ENCODE measurements around the gene CFAP90. TPM values are rescaled to one million over a fixed set of nuclear protein-coding genes. Genes with fewer than 3 reads are reported as not detected.

CFAP90 gene
- total RNA-seq, 1 experiment from 2014 or later: not detected

- no peaks in the 10 kb centered on the region for H3K36me3 ChIP-seq (ENCODE audit: control insufficient read depth in 1 of 2, insufficient read depth in 2 of 2, low read length in 2 of 2)
- RAD21 ChIA-PET (ENCODE audit: low non-redundant PET in 1 of 2, low total read pairs in 2 of 2, uncharacterized antibody in 2 of 2, unreplicated experiment in 2 of 2): no interaction called here
- POLR2A ChIA-PET: no interaction called here
- no peak overlapping the region for H2AFZ ChIP-seq (ENCODE audit: low read depth, low read length, poor library complexity, severe bottlenecking)
- H3K27me3 ChIP-seq (ENCODE audit: insufficient read depth, low read length): peaks cover 24% of the 10 kb centered on the region
- ATAC-seq (no peak), DNase-seq (ENCODE audit: low read depth, low spot score) (no peak)
- H3K4me1 ChIP-seq (ENCODE audit: control insufficient read depth in 1 of 2, insufficient read depth in 2 of 2, low read length in 2 of 2): no peaks in the 10 kb centered on the region
- no peaks in the 10 kb centered on the region for H4K20me1 ChIP-seq (ENCODE audit: insufficient read depth)
- H3K4me3 ChIP-seq (replicated peaks in 1 of 2; ENCODE audit: low read depth in 1 of 2, low read length in 2 of 2): no peak overlapping the region
- H3K4me2 ChIP-seq (ENCODE audit: low read length): no peak overlapping the region
- no peak overlapping the region for H3K9ac ChIP-seq (ENCODE audit: low read length)
- TF ChIP-seq, protein P1, sequence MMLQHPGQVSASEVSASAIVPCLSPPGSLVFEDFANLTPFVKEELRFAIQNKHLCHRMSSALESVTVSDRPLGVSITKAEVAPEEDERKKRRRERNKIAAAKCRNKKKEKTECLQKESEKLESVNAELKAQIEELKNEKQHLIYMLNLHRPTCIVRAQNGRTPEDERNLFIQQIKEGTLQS (IDR thresholded peaks at IDR 0.05): no peak
- TF ChIP-seq POLR2A (IDR thresholded peaks at IDR 0.05; ENCODE audit: borderline replicate concordance, extremely low read depth, insufficient read depth, insufficient read length): no peak
- TF ChIP-seq EZH2 (IDR thresholded peaks at IDR 0.05): no peak
- no peak for TF ChIP-seq YY1 (IDR thresholded peaks at IDR 0.05; ENCODE audit: extremely low read depth, insufficient replicate concordance, low read depth, low read length)
- TF ChIP-seq FOSL1 (IDR thresholded peaks at IDR 0.05; ENCODE audit: low read depth): no peak
- TF ChIP-seq RAD21 (IDR thresholded peaks at IDR 0.05; ENCODE audit: low read depth): no peak
- no peak for TF ChIP-seq EZH2phosphoT487 (IDR thresholded peaks at IDR 0.05; ENCODE audit: borderline replicate concordance)
- TF ChIP-seq POLR2AphosphoS5 (IDR thresholded peaks at IDR 0.05; ENCODE audit: low read depth, low read length): no peak
- no peak for TF ChIP-seq SP1 (IDR thresholded peaks at IDR 0.05; ENCODE audit: low read depth)
- no peak for TF ChIP-seq CTCF (IDR thresholded peaks at IDR 0.05 in 2 of 3, conservative IDR thresholded peaks at IDR 0.05 in 1 of 3; ENCODE audit: borderline replicate concordance in 1 of 3, insufficient read depth in 1 of 3, low read depth in 2 of 3, low read length in 2 of 3)
- TF ChIP-seq ZNF274 (IDR thresholded peaks at IDR 0.05; ENCODE audit: low read depth, low read length): no peak
- TF ChIP-seq JUND (IDR thresholded peaks at IDR 0.05): no peak
- TF ChIP-seq CBX3 (IDR thresholded peaks at IDR 0.05; ENCODE audit: low read depth): no peak
- TF ChIP-seq SIN3A (IDR thresholded peaks at IDR 0.05; ENCODE audit: low read depth): no peak
- TF ChIP-seq ZFX (IDR thresholded peaks at IDR 0.05): no peak
- BruUV-seq (replicated peaks): no TSS peak
- no peaks in the 10 kb centered on the region for H3K79me2 ChIP-seq (ENCODE audit: insufficient read depth, low read length)
- no peaks in the 10 kb centered on the region for H3K9me3 ChIP-seq (ENCODE audit: control insufficient read depth in 1 of 2, insufficient read depth in 1 of 2, low read depth in 1 of 2, low read length in 2 of 2)
- CTCF ChIA-PET: interaction anchor here (1.5 kb wide), 1 partner anchor 29 kb away, joined by 3 read pairs; no protein-coding TSS in a partner anchor
- intact Hi-C loops (cut with micrococcal nuclease): no loop called here
- H3K27ac ChIP-seq (ENCODE audit: low read depth, low read length): no peak overlapping the region
- H3K9me2 ChIP-seq (ENCODE audit: insufficient read depth): no peaks in the 10 kb centered on the region
Observed at GRCh38 chr5:7845557-7845956, 5.4 kb downstream of the CFAP90 start.
